Caco-2 (cell line): ENCODE data around the gene CHRNB2. TPM values are rescaled to one million over a fixed set of nuclear protein-coding genes. Genes with fewer than 3 reads are reported as not detected.
A peak's percentile ranks its signal among the peaks of the same experiment; 100 is the strongest.

Experiments used
- Bru-seq: library from RNA; stranded (reverse); fragments of 400-500 nt; gene quantifications from one replicate; lab custom pipeline; 2021; lab: Mats Ljungman, UMichigan
- BruChase-seq, 2 experiments: library from RNA; stranded (reverse); fragments of 400-500 nt; gene quantifications; one replicate each; lab custom pipeline; 2021; lab: Mats Ljungman, UMichigan
- BruUV-seq: library from RNA; stranded (reverse); fragments of 400-500 nt; replicated peaks from 2 replicates; lab custom pipeline; 2021; lab: Mats Ljungman, UMichigan
- CTCF ChIA-PET: fragments of 300-600 bp; sonication (Branson Sonifier 250); formaldehyde crosslinking; loops from one replicate; lab custom pipeline; 2022; ENCODE audit warnings: antibody characterized with exemption; lab: Charles Lee
- POLR2A ChIA-PET: fragments of 300-600 bp; sonication (Branson Sonifier 250); formaldehyde crosslinking; loops from one replicate; lab custom pipeline; 2022; ENCODE audit warnings: antibody characterized with exemption; lab: Charles Lee
- DNase-seq, 2 experiments: peaks; one replicate each; pipeline versions ENCODE4 v3.0.0 to v3.0.0-alpha.2; 2020 to 2022
- H3K27me3 ChIP-seq: replicated peaks from 2 replicates; pipeline ENCODE4 v1.6.0; 2011; ENCODE audit warnings: low read length; ENCODE audit not compliant: control insufficient read depth, insufficient read depth
- H3K36me3 ChIP-seq: 2 replicates; pipeline ENCODE4 v1.5.1; 2011; ENCODE audit warnings: low read length; ENCODE audit not compliant: control insufficient read depth, insufficient read depth
- H3K4me1 ChIP-seq: fragments of 250-450 bp; sonication (Bioruptor Pico); 2 replicates; pipeline ENCODE4 v1.5.1; 2020; ENCODE audit warnings: mild to moderate bottlenecking
- H3K4me3 ChIP-seq: 2 replicates; pipeline ENCODE4 v1.5.1; 2011; ENCODE audit warnings: low read depth, mild to moderate bottlenecking, control low read depth, low read length
- H3K9me3 ChIP-seq: fragments of 250-450 bp; sonication (Bioruptor Pico); 2 replicates; pipeline ENCODE4 v1.5.1; 2020; ENCODE audit warnings: mild to moderate bottlenecking, moderate library complexity
- H3K27ac Mint-ChIP-seq: one replicate; pipeline ENCODE4 v1.8.0; 2022; ENCODE audit warnings: mixed read lengths; ENCODE audit not compliant: unreplicated experiment
- H3K27me3 Mint-ChIP-seq: one replicate; pipeline ENCODE4 v1.8.0; 2022; ENCODE audit warnings: mixed read lengths; ENCODE audit not compliant: insufficient read depth, unreplicated experiment
- H3K36me3 Mint-ChIP-seq: one replicate; pipeline ENCODE4 v1.8.0; 2022; ENCODE audit warnings: mild to moderate bottlenecking, mixed read lengths; ENCODE audit not compliant: insufficient read depth, unreplicated experiment
- H3K4me1 Mint-ChIP-seq: one replicate; pipeline ENCODE4 v1.8.0; 2022; ENCODE audit warnings: low read depth, mixed read lengths; ENCODE audit not compliant: unreplicated experiment
- H3K4me3 Mint-ChIP-seq: one replicate; pipeline ENCODE4 v1.8.0; 2022; ENCODE audit warnings: mild to moderate bottlenecking, moderate library complexity, mixed read lengths; ENCODE audit not compliant: unreplicated experiment
- H3K9me3 Mint-ChIP-seq: one replicate; pipeline ENCODE4 v1.8.0; 2022; ENCODE audit warnings: mixed read lengths; ENCODE audit not compliant: unreplicated experiment
- intact Hi-C: fragments of 100-400 bp; cut with micrococcal nuclease; formaldehyde crosslinking; loops from one replicate; pipeline ENCODE4 v1.10.0; 2022; ENCODE audit not compliant: unreplicated experiment
- long read RNA-seq: library from polyadenylated mRNA; stranded (forward); transcript quantifications from one replicate; pipeline ENCODE4 v2.0.0, GENCODE V29; 2022
- total RNA-seq: library from RNA; stranded (reverse); gene quantifications from 2 replicates; pipeline ENCODE4 v1.2.3, GENCODE V29; 2022
- TF ChIP-seq, protein P1 (sequence below), 2 experiments: fragments of 200-600 bp in 1 of 2; IDR thresholded peaks; 1 replicate in 1 of 2; 2 replicates in 1 of 2; pipeline versions ENCODE4 v1.5.1 to v1.8.0; 2011 to 2022; ENCODE audit warnings: antibody characterized with exemption in 1 of 2, control low read depth in 1 of 2, inconsistent platforms in 1 of 2, low read depth in 1 of 2, low read length in 1 of 2, mild to moderate bottlenecking in 1 of 2, moderate library complexity in 1 of 2; ENCODE audit not compliant: insufficient read depth in 1 of 2, severe bottlenecking in 1 of 2, unreplicated experiment in 1 of 2

CHRNB2 gene, protein sequence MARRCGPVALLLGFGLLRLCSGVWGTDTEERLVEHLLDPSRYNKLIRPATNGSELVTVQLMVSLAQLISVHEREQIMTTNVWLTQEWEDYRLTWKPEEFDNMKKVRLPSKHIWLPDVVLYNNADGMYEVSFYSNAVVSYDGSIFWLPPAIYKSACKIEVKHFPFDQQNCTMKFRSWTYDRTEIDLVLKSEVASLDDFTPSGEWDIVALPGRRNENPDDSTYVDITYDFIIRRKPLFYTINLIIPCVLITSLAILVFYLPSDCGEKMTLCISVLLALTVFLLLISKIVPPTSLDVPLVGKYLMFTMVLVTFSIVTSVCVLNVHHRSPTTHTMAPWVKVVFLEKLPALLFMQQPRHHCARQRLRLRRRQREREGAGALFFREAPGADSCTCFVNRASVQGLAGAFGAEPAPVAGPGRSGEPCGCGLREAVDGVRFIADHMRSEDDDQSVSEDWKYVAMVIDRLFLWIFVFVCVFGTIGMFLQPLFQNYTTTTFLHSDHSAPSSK
- total RNA-seq (0.09 TPM in 1 of 2 replicates, not detected in the other), Bru-seq, nascent RNA (percentile 10 among the genes with signal in this experiment), BruChase-seq, experiment 1, labeled RNA remaining after a 2-hour chase (percentile 10 among the genes with signal in this experiment), BruChase-seq, experiment 2, labeled RNA remaining after a 6-hour chase (percentile 11 among the genes with signal in this experiment)
- long read RNA-seq, result 0 reads

DNA sequence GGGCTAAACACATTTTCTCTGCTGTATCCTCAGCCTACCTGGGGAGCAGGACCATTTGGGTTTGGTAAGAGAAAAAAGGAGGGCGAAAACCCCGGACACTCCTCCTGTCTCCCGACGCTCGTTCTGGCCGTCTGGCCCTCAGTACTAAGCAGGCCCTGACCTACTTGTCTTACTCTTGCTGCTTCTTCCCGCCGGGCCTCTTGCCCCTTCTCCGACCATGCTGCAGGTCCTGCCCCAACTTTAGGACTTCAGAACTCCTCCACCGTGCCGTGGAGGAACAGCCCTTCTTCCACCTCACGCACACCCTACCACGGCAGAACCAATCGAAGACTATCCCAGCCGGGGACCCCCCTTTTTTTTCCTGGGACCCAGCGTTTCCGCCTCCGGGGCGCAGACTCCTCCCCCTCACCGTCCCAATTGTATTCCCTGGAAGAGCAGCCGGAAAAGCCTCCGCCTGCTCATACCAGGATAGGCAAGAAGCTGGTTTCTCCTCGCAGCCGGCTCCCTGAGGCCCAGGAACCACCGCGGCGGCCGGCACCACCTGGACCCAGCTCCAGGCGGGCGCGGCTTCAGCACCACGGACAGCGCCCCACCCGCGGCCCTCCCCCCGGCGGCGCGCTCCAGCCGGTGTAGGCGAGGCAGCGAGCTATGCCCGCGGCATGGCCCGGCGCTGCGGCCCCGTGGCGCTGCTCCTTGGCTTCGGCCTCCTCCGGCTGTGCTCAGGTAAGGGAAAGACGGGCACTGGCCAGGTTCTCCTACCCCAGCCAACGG is at the start of gene CHRNB2:
CHRNB2 (plus strand) TSS at position 393 of the 771 bp plus-strand sequence; CDS start at position 660, 267 bp downstream.
- H3K4me1 ChIP-seq, result peaks cover 4% of the 10 kb centered on the region
- 0 out of 2 replicates have a peak, but pooled peaks cover 1% of the 10 kb centered on the region for H3K27me3 ChIP-seq
- Mint-ChIP-seq H3K27me3 (peaks cover 21% of the 10 kb centered on the region), H3K9me3 (no peaks in the 10 kb centered on the region), H3K36me3 (no peaks in the 10 kb centered on the region), H3K4me3 (peak within 1 kb of the TSS; percentile 46), H3K4me1 (peaks cover 7% of the 10 kb centered on the region), H3K27ac (no peak within 1 kb of the TSS)
- peak; percentile 61 to 89 for DNase-seq
- ChIA-PET POLR2A (no interaction called here), CTCF (interaction anchor here (0.5 to 1.4 kb wide), 5 partner anchors 8 to 457 kb away, joined by 3 to 17 read pairs (median 6); no protein-coding TSS in a partner anchor)
- BruUV-seq, result no TSS peak
- H3K36me3 ChIP-seq, result no peaks in the 10 kb centered on the region
- no peaks in the 10 kb centered on the region for H3K9me3 ChIP-seq
- peak within 1 kb of the TSS; percentile 23 for H3K4me3 ChIP-seq
- intact Hi-C loops, result no loop called here
- TF ChIP-seq, protein P1, sequence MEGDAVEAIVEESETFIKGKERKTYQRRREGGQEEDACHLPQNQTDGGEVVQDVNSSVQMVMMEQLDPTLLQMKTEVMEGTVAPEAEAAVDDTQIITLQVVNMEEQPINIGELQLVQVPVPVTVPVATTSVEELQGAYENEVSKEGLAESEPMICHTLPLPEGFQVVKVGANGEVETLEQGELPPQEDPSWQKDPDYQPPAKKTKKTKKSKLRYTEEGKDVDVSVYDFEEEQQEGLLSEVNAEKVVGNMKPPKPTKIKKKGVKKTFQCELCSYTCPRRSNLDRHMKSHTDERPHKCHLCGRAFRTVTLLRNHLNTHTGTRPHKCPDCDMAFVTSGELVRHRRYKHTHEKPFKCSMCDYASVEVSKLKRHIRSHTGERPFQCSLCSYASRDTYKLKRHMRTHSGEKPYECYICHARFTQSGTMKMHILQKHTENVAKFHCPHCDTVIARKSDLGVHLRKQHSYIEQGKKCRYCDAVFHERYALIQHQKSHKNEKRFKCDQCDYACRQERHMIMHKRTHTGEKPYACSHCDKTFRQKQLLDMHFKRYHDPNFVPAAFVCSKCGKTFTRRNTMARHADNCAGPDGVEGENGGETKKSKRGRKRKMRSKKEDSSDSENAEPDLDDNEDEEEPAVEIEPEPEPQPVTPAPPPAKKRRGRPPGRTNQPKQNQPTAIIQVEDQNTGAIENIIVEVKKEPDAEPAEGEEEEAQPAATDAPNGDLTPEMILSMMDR (IDR thresholded peaks at IDR 0.05; ENCODE audit: insufficient read depth in 1 of 2, low read depth in 1 of 2, low read length in 1 of 2, severe bottlenecking in 1 of 2, unreplicated experiment in 1 of 2), result no peak

DNA sequence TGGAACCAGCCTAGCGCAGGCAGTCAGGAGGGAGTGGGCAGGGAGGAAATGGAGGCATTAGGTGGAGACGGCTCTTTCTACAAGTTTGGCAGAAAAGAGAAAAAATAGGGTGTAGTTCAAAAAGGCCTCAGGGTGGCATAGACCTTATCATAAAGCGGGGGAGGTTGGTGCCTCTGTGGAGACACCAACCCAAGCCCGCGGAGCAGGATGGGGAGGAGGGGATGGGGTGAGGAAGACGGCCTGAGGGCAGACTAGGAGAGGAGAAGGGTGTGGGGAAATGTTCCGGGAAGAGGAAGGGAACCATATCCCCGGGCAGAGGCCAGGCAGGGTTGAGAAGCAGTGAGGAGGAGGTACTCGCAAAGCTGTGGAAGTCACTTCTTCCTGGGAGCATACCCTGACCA is 48.0 kb upstream of the CHRNB2 start:
- Mint-ChIP-seq H3K9me3 (no peaks in the 10 kb centered on the region), H3K36me3 (no peaks in the 10 kb centered on the region), H3K4me1 (no peaks in the 10 kb centered on the region), H3K4me3 (no peak overlapping the region), H3K27ac (no peak overlapping the region), H3K27me3 (peaks cover 12% of the 10 kb centered on the region)
- intact Hi-C loops, result no loop called here
- Histone ChIP-seq H3K4me3 (no peak overlapping the region), H3K9me3 (no peaks in the 10 kb centered on the region), H3K36me3 (no peaks in the 10 kb centered on the region), H3K4me1 (no peaks in the 10 kb centered on the region), H3K27me3 (peaks cover 2% of the 10 kb centered on the region; the same call in 1 of the 2 replicates)
- TF ChIP-seq, protein P1 (IDR thresholded peaks at IDR 0.05; ENCODE audit: insufficient read depth in 1 of 2, low read depth in 1 of 2, low read length in 1 of 2, severe bottlenecking in 1 of 2, unreplicated experiment in 1 of 2), result no peak
- BruUV-seq, result no TSS peak
- DNase-seq, result no peak
- CTCF ChIA-PET, result no interaction called here
- POLR2A ChIA-PET, result no interaction called here

DNA sequence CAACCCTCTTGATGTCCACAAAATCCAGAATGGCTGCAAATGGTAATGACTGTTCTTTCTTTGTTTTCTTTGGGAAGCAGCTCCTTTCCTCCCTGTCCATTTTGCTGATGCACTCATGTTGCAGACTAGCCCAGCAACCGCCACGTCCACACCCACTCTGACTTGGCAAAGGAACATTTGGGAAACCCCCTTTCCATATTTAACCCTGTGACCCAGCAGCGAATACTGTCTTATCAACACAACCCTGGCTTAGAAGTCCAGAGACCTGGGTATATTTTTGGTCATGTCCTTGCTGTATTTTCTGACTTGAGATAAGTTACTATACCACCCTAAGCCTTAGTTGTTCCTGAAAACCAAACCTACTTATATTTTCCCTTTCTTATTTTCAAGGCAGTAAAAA is 47.2 kb upstream of the CHRNB2 start:
- Histone ChIP-seq H3K36me3 (no peaks in the 10 kb centered on the region), H3K27me3 (peaks cover 2% of the 10 kb centered on the region; the same call in 1 of the 2 replicates), H3K9me3 (no peaks in the 10 kb centered on the region), H3K4me3 (no peak overlapping the region), H3K4me1 (no peaks in the 10 kb centered on the region)
- DNase-seq, result no peak
- BruUV-seq, result no TSS peak
- Mint-ChIP-seq H3K27me3 (peaks cover 10% of the 10 kb centered on the region), H3K4me3 (no peak overlapping the region), H3K9me3 (no peaks in the 10 kb centered on the region), H3K27ac (no peak overlapping the region), H3K4me1 (no peaks in the 10 kb centered on the region), H3K36me3 (no peaks in the 10 kb centered on the region)
- intact Hi-C loops, result no loop called here
- CTCF ChIA-PET, result no interaction called here
- TF ChIP-seq, protein P1 (IDR thresholded peaks at IDR 0.05; ENCODE audit: insufficient read depth in 1 of 2, low read depth in 1 of 2, low read length in 1 of 2, severe bottlenecking in 1 of 2, unreplicated experiment in 1 of 2), result no peak
- POLR2A ChIA-PET, result no interaction called here
